22Rv1 (cell line): ENCODE measurements around the gene SEMA5A.

Experiments used
- CTCF ChIP-seq: fragments of 450-650 bp; IDR thresholded peaks from 2 replicates; pipeline ENCODE4 v1.5.1; 2017; ENCODE audit warnings: mild to moderate bottlenecking
- ZFX ChIP-seq: fragments of 450-650 bp; IDR thresholded peaks from 2 replicates; pipeline ENCODE4 v1.6.1; 2017; ENCODE audit warnings: antibody characterized with exemption, borderline replicate concordance

- TF ChIP-seq CTCF (no peak), ZFX (no peak)
These were observed 26.4 kb upstream of the SEMA5A start for GRCh38 chr5:9572246-9572645.
